Endodermal cell (in vitro differentiated cells): ENCODE measurements around the gene ARHGEF18. TPM values are rescaled to one million over a fixed set of nuclear protein-coding genes. Genes with fewer than 3 reads are reported as not detected.
"Not testable (repeated sequence)": the region's sequence is repeated elsewhere in the genome, so short reads cannot be mapped to it uniquely, and the experiment has no call there.

Source experiments
- DNase-seq: peaks from one replicate; pipeline ENCODE4 v3.0.0-alpha.2; 2017
- H3K27ac ChIP-seq: 2 replicates; pipeline ENCODE4 v1.5.1; 2013; ENCODE audit warnings: mild to moderate bottlenecking, low read depth, low read length, moderate library complexity
- H3K27me3 ChIP-seq: 2 replicates; pipeline ENCODE4 v1.6.1; 2013; ENCODE audit warnings: mild to moderate bottlenecking, low read length, moderate library complexity; ENCODE audit not compliant: insufficient read depth, control insufficient read depth, poor library complexity, severe bottlenecking
- H3K36me3 ChIP-seq: 2 replicates; pipeline ENCODE4 v1.7.0; 2013; ENCODE audit warnings: mild to moderate bottlenecking, low read length, moderate library complexity; ENCODE audit not compliant: control insufficient read depth, insufficient read depth
- H3K4me1 ChIP-seq: one replicate; pipeline ENCODE4 v1.7.0; 2013; ENCODE audit warnings: low read length; ENCODE audit not compliant: control insufficient read depth, insufficient read depth
- H3K4me3 ChIP-seq: 2 replicates; pipeline ENCODE4 v1.5.1; 2013; ENCODE audit warnings: mild to moderate bottlenecking, low read length, moderate library complexity
- H3K9ac ChIP-seq: 2 replicates; pipeline ENCODE4 v1.6.1; 2013; ENCODE audit warnings: mild to moderate bottlenecking, low read length, moderate library complexity; ENCODE audit not compliant: poor library complexity, severe bottlenecking; ENCODE audit errors: extremely low read depth
- H3K9me3 ChIP-seq: 2 replicates; pipeline ENCODE4 v1.6.1; 2013; ENCODE audit warnings: mild to moderate bottlenecking, low read length, moderate library complexity; ENCODE audit not compliant: control insufficient read depth
- H3K27ac Mint-ChIP-seq: 2 replicates; pipeline ENCODE4 v1.8.0; 2020; ENCODE audit warnings: mixed read lengths
- H3K27me3 Mint-ChIP-seq: 2 replicates; pipeline ENCODE4 v1.8.0; 2021; ENCODE audit warnings: mild to moderate bottlenecking, mixed read lengths; ENCODE audit not compliant: insufficient read depth
- H3K36me3 Mint-ChIP-seq: 2 replicates; pipeline ENCODE4 v1.8.0; 2020; ENCODE audit warnings: low read depth, mixed read lengths
- H3K4me1 Mint-ChIP-seq: 2 replicates; pipeline ENCODE4 v1.8.0; 2020; ENCODE audit warnings: mixed read lengths
- H3K4me3 Mint-ChIP-seq: 2 replicates; pipeline ENCODE4 v1.8.0; 2020; ENCODE audit warnings: mild to moderate bottlenecking, moderate library complexity, mixed read lengths
- H3K9me3 Mint-ChIP-seq: 2 replicates; pipeline ENCODE4 v1.8.0; 2020; ENCODE audit warnings: mild to moderate bottlenecking, mixed read lengths
- CTCF ChIP-seq: fragments of 200-600 bp; sonication (generic); conservative IDR thresholded peaks from 2 replicates; pipeline ENCODE4 v1.5.0; 2021; ENCODE audit warnings: antibody characterized with exemption, mild to moderate bottlenecking
- WGBS, 2 experiments: methylation state at CpG; one replicate each; pipeline versions ENCODE4 v1.1.5 to v1.1.7; 2013; ENCODE audit warnings: missing lambda C conversion rate in 2 of 2, mixed read lengths in 1 of 2; ENCODE audit not compliant: insufficient coverage in 1 of 2, insufficient read length in 1 of 2; 5-methylcytosine and 5-hydroxymethylcytosine counted together
- total RNA-seq, 2 donors: library from RNA; stranded (reverse); fragmentation: NEBNext Ultra II Directional in 1 of 2; extraction: Animal tissue kit (Norgen Biotek cat#: 25700) in 1 of 2; gene quantifications; 2 replicates in 1 of 2; 3 replicates in 1 of 2; pipeline ENCODE4 v1.2.1, GENCODE V29; 2021

Gene ARHGEF18
- total RNA-seq, 2 donors from 2014 or later: 51.7 to 53.3 TPM

GRCh38 chr19:7304200-7304599 is 44.5 kb upstream of the ARHGEF18 start:
- no peaks in the 10 kb centered on the region for H3K9me3 Mint-ChIP-seq
- Histone ChIP-seq H3K9ac (no peak overlapping the region), H3K4me1 (no peaks in the 10 kb centered on the region), H3K27ac (no peak overlapping the region), H3K4me3 (no peak overlapping the region), H3K36me3 (no peaks in the 10 kb centered on the region), H3K9me3 (no peaks in the 10 kb centered on the region), H3K27me3 (no peaks in the 10 kb centered on the region)
- 90 to 92% methylated on average over 2 to 9 of the region's 9 CpGs for WGBS, 2 experiments
- H3K4me3 Mint-ChIP-seq: no peak overlapping the region
- no peaks in the 10 kb centered on the region for H3K4me1 Mint-ChIP-seq
- no peaks in the 10 kb centered on the region for H3K36me3 Mint-ChIP-seq
- H3K27me3 Mint-ChIP-seq: peaks cover 8% of the 10 kb centered on the region
- TF ChIP-seq CTCF: no peak
- no peak overlapping the region for H3K27ac Mint-ChIP-seq
- DNase-seq: no peak

GRCh38 chr19:7307590-7308218 is 41.0 kb upstream of the ARHGEF18 start:
- no peak for TF ChIP-seq CTCF
- Histone ChIP-seq H3K4me1 (no peaks in the 10 kb centered on the region), H3K27me3 (no peaks in the 10 kb centered on the region), H3K9ac (no peak overlapping the region), H3K4me3 (no peak overlapping the region), H3K36me3 (no peaks in the 10 kb centered on the region), H3K9me3 (no peaks in the 10 kb centered on the region), H3K27ac (no peak overlapping the region)
- Mint-ChIP-seq H3K4me3 (no peak overlapping the region), H3K4me1 (no peaks in the 10 kb centered on the region), H3K27me3 (peaks cover 3% of the 10 kb centered on the region), H3K27ac (no peak overlapping the region), H3K9me3 (no peaks in the 10 kb centered on the region), H3K36me3 (no peaks in the 10 kb centered on the region)
- no peak for DNase-seq
- 88 to 90% methylated on average over 2 to 7 of the region's 7 CpGs for WGBS, 2 experiments

- H3K27ac ChIP-seq, DNase-seq, H3K9ac ChIP-seq, H3K4me1 Mint-ChIP-seq, H3K36me3 ChIP-seq, H3K4me1 ChIP-seq, H3K27me3 ChIP-seq, H3K27ac Mint-ChIP-seq, H3K9me3 ChIP-seq, H3K27me3 Mint-ChIP-seq, H3K9me3 Mint-ChIP-seq, H3K4me3 Mint-ChIP-seq, H3K4me3 ChIP-seq, H3K36me3 Mint-ChIP-seq: not testable (repeated sequence)
- 89 to 91% methylated on average over 7 to 9 of the region's 9 CpGs for WGBS, 2 experiments
Measured at GRCh38 chr19:7308327-7308726, 40.4 kb upstream of the ARHGEF18 start.

- no peak overlapping the region for H3K4me3 Mint-ChIP-seq
- H3K27me3 Mint-ChIP-seq: peaks cover 2% of the 10 kb centered on the region
- H3K9me3 Mint-ChIP-seq: peaks cover 10% of the 10 kb centered on the region
- Histone ChIP-seq H3K27ac (no peak overlapping the region), H3K9me3 (no peaks in the 10 kb centered on the region), H3K36me3 (no peaks in the 10 kb centered on the region), H3K9ac (no peak overlapping the region), H3K27me3 (no peaks in the 10 kb centered on the region), H3K4me3 (no peak overlapping the region), H3K4me1 (no peaks in the 10 kb centered on the region)
- H3K27ac Mint-ChIP-seq: no peak overlapping the region
- WGBS, 2 experiments: 87 to 96% methylated on average over 7 to 12 of the region's 12 CpGs
- no peak for DNase-seq
- TF ChIP-seq CTCF: no peak
- no peaks in the 10 kb centered on the region for H3K36me3 Mint-ChIP-seq
- H3K4me1 Mint-ChIP-seq: no peaks in the 10 kb centered on the region
Measured at GRCh38 chr19:7311911-7312310, 36.8 kb upstream of the ARHGEF18 start.
